BJ (cell line): ENCODE data around the gene ZNF787. TPM values are rescaled to one million over a fixed set of nuclear protein-coding genes. Genes with fewer than 3 reads are reported as not detected.

ENCODE experiments used
- CTCF ChIA-PET: fragments of 350-600 bp; formaldehyde crosslinking; extraction: SDS; loops from one replicate; lab custom pipeline; 2021; ENCODE audit warnings: antibody characterized with exemption, inconsistent platforms; lab: Yijun Ruan, JAX
- POLR2A ChIA-PET: fragments of 300-600 bp; sonication (Branson Sonifier 250); formaldehyde crosslinking; extraction: SDS; loops from one replicate; lab custom pipeline; 2021; ENCODE audit warnings: antibody characterized with exemption; lab: Charles Lee
- DNase-seq: peaks from one replicate; pipeline ENCODE4 v3.0.0-alpha.2; 2011; ENCODE audit warnings: low read depth
- H3K27me3 ChIP-seq: 2 replicates; pipeline ENCODE4 v1.6.0; 2011; ENCODE audit warnings: low read length; ENCODE audit not compliant: control insufficient read depth, insufficient read depth
- H3K36me3 ChIP-seq: 2 replicates; pipeline ENCODE4 v1.5.1; 2011; ENCODE audit warnings: low read length; ENCODE audit not compliant: control insufficient read depth, insufficient read depth
- H3K4me3 ChIP-seq: 2 replicates; pipeline ENCODE4 v1.5.1; 2011; ENCODE audit warnings: low read depth, mild to moderate bottlenecking, control low read depth, low read length
- polyA plus RNA-seq: library from polyadenylated mRNA; depleted of rRNA; stranded (reverse); fragments of >200 nt; gene quantifications from 2 replicates; pipeline ENCODE4 v1.2.3, GENCODE V29; 2011
- TF ChIP-seq, protein P1 (sequence below): IDR thresholded peaks from 2 replicates; pipeline ENCODE4 v1.5.1; 2011; ENCODE audit warnings: low read depth, mild to moderate bottlenecking, control low read depth, inconsistent platforms, low read length, moderate library complexity; ENCODE audit not compliant: insufficient read depth

ZNF787 gene
- polyA plus RNA-seq, 1 experiment, result 9.8 TPM

DNA sequence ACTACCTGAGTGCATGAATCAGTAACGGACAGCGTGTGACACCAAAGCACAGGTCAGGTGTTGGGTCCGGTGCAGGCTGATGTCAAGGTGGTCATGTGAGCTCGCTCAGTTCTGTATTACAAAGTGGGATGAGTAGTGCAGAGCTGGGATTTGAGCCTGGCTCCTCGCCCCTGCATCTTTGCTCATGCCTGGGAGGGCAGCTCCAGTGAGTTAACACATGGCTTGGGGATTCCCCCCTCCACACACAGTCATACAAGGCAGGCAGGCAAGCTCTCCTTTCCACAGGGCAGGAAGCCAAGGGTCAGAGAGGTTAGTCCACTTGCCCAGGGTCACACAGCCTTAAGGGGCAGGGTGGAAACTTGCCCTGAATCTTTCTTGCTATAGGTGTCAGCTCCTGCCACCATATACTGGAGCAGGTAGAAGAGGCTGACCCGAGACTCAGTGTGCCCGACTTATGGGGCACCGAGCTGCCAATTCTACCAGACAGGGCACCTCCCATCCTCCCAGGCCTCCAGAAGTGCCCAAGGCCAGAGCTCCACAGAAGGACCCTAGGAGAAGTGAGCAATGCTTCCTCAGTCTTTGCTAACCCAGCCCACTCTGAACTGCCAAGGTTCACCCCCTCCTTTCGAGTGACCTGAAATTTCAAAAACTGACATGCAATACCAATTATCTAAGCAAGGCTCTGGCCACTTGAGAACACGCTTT is 35.4 kb downstream of the ZNF787 start:
- no peak for DNase-seq
- ChIA-PET CTCF (interaction anchor here (1.0 to 2.5 kb wide), 5 partner anchors 9 to 248 kb away, joined by 3 to 14 read pairs (median 5); no protein-coding TSS in a partner anchor), POLR2A (no interaction called here)
- no peak overlapping the region for H3K4me3 ChIP-seq
- no peaks in the 10 kb centered on the region for H3K27me3 ChIP-seq
- TF ChIP-seq, protein P1, sequence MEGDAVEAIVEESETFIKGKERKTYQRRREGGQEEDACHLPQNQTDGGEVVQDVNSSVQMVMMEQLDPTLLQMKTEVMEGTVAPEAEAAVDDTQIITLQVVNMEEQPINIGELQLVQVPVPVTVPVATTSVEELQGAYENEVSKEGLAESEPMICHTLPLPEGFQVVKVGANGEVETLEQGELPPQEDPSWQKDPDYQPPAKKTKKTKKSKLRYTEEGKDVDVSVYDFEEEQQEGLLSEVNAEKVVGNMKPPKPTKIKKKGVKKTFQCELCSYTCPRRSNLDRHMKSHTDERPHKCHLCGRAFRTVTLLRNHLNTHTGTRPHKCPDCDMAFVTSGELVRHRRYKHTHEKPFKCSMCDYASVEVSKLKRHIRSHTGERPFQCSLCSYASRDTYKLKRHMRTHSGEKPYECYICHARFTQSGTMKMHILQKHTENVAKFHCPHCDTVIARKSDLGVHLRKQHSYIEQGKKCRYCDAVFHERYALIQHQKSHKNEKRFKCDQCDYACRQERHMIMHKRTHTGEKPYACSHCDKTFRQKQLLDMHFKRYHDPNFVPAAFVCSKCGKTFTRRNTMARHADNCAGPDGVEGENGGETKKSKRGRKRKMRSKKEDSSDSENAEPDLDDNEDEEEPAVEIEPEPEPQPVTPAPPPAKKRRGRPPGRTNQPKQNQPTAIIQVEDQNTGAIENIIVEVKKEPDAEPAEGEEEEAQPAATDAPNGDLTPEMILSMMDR, result no peak
- peaks cover 7% of the 10 kb centered on the region for H3K36me3 ChIP-seq

- Histone ChIP-seq H3K4me3 (no peak overlapping the region), H3K27me3 (no peaks in the 10 kb centered on the region), H3K36me3 (peaks cover 7% of the 10 kb centered on the region)
- DNase-seq, result no peak
- TF ChIP-seq, protein P1, result no peak
- ChIA-PET POLR2A (no interaction called here), CTCF (interaction anchor here (0.6 to 2.5 kb wide), 6 partner anchors 8 to 288 kb away, joined by 3 to 14 read pairs (median 4); no protein-coding TSS in a partner anchor)
Measured at GRCh38 chr19:56084835-56085536, 36.1 kb downstream of the ZNF787 start.

GRCh38 chr19:56083668-56084067 is 37.4 kb downstream of the ZNF787 start:
- CTCF ChIA-PET, result interaction anchor here (0.7 to 13.7 kb wide), 2 partner anchors 88 to 169 kb away, joined by 4 to 122 read pairs; no protein-coding TSS in a partner anchor

GRCh38 chr19:56080669-56081401 is 40.3 kb downstream of the ZNF787 start:
- Histone ChIP-seq H3K36me3 (no peaks in the 10 kb centered on the region), H3K27me3 (no peaks in the 10 kb centered on the region), H3K4me3 (peak overlapping the region; percentile 46)
- POLR2A ChIA-PET, result no interaction called here
- TF ChIP-seq, protein P1, result peak; percentile 72
- CTCF ChIA-PET, result interaction anchor here (0.6 to 13.7 kb wide), 21 partner anchors 9 to 253 kb away, joined by 3 to 262 read pairs (median 5); partner anchors contain the start of genes GALP, ZNF444 and ZNF787
- DNase-seq, result no peak

More at GRCh38 chr19:56083668-56084067, 37.4 kb downstream of the ZNF787 start:
- no peak overlapping the region for H3K4me3 ChIP-seq
- TF ChIP-seq, protein P1, result no peak
- DNase-seq, result no peak
- no peaks in the 10 kb centered on the region for H3K27me3 ChIP-seq
- POLR2A ChIA-PET, result no interaction called here
- peaks cover 3% of the 10 kb centered on the region; the same call in 1 of the 2 replicates for H3K36me3 ChIP-seq
